ENCODE measurements around the gene TLR4. TPM values are rescaled to one million over a fixed set of nuclear protein-coding genes. Genes with fewer than 3 reads are reported as not detected.

Gene TLR4
- total RNA-seq, 1 donor from 2014 or later: 9.1 TPM

GRCh38 chr9:117679416-117679815 is 24.8 kb upstream of the TLR4 start:
- Mint-ChIP-seq H3K4me3 (ENCODE audit: unreplicated experiment) (no peak overlapping the region), H3K36me3 (ENCODE audit: low read depth, unreplicated experiment) (no peaks in the 10 kb centered on the region), H3K9me3 (ENCODE audit: unreplicated experiment) (peaks cover 3% of the 10 kb centered on the region), H3K27me3 (ENCODE audit: low read depth, unreplicated experiment) (no peaks in the 10 kb centered on the region), H3K4me1 (ENCODE audit: low read depth, unreplicated experiment) (peaks cover 2% of the 10 kb centered on the region), H3K27ac (ENCODE audit: unreplicated experiment) (no peak overlapping the region)
- peak overlapping the region; percentile 13 for H3K27ac ChIP-seq (ENCODE audit: low read depth, low read length)
- no peaks in the 10 kb centered on the region for H4K20me1 ChIP-seq (ENCODE audit: insufficient read depth, low read length)
- no peaks in the 10 kb centered on the region for H3K9me3 ChIP-seq (ENCODE audit: insufficient read depth, low read depth, low read length)
- H3K9ac ChIP-seq (ENCODE audit: low read length): no peak overlapping the region
- H3K36me3 ChIP-seq (ENCODE audit: insufficient read depth, low read length): no peaks in the 10 kb centered on the region
- H3K79me2 ChIP-seq (ENCODE audit: insufficient read depth, low read length): no peaks in the 10 kb centered on the region
- H3K4me1 ChIP-seq (ENCODE audit: insufficient read depth, low read length): peaks cover 4% of the 10 kb centered on the region
- H3K4me2 ChIP-seq (ENCODE audit: low read length): peak overlapping the region; percentile 26
- H3K27me3 ChIP-seq (ENCODE audit: insufficient read depth, low read length): no peaks in the 10 kb centered on the region
- DNase-seq (ENCODE audit: low read depth): no peak
- no peak overlapping the region for H2AFZ ChIP-seq (ENCODE audit: low read depth, low read length)
- no peak for TF ChIP-seq EZH2 (IDR thresholded peaks at IDR 0.05; ENCODE audit: insufficient read depth, low read length)
- TF ChIP-seq CTCF (IDR thresholded peaks at IDR 0.05; ENCODE audit: insufficient read depth, low read depth, low read length): no peak
- FAIRE-seq: no peak
- H3K4me3 ChIP-seq (ENCODE audit: insufficient read depth, low read depth, low read length): no peak overlapping the region

DNA sequence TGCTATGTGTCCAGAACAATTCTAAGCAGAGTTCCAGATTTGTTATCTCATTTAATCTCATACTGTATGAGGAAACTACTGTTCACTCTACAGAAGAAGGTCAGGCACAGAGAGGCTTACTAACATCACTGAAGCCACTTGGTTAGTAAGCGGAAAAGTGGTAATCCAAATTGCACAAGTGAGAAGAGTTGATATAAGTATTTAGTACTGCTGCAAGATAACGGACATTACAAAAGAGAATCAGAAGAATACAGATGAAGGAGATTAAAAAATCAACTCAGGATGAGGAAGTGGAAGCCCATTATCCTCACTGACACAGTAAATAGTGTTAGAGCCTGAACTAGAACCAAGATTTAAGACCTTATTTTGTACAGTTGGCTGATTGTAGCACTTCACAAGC is 22.3 kb upstream of the TLR4 start:
- H3K4me3 ChIP-seq (ENCODE audit: insufficient read depth, low read depth, low read length): no peak overlapping the region
- no peak for FAIRE-seq
- H3K4me1 ChIP-seq (ENCODE audit: insufficient read depth, low read length): peaks cover 4% of the 10 kb centered on the region
- Mint-ChIP-seq H3K4me1 (ENCODE audit: low read depth, unreplicated experiment) (peaks cover 2% of the 10 kb centered on the region), H3K9me3 (ENCODE audit: unreplicated experiment) (no peaks in the 10 kb centered on the region), H3K36me3 (ENCODE audit: low read depth, unreplicated experiment) (no peaks in the 10 kb centered on the region), H3K27ac (ENCODE audit: unreplicated experiment) (no peak overlapping the region), H3K27me3 (ENCODE audit: low read depth, unreplicated experiment) (peaks cover 2% of the 10 kb centered on the region), H3K4me3 (ENCODE audit: unreplicated experiment) (no peak overlapping the region)
- TF ChIP-seq CTCF (IDR thresholded peaks at IDR 0.05; ENCODE audit: insufficient read depth, low read depth, low read length) (no peak), EZH2 (IDR thresholded peaks at IDR 0.05; ENCODE audit: insufficient read depth, low read length) (no peak)
- H3K4me2 ChIP-seq (ENCODE audit: low read length): no peak overlapping the region
- H3K9ac ChIP-seq (ENCODE audit: low read length): no peak overlapping the region
- H3K9me3 ChIP-seq (ENCODE audit: insufficient read depth, low read depth, low read length): no peaks in the 10 kb centered on the region
- no peaks in the 10 kb centered on the region for H4K20me1 ChIP-seq (ENCODE audit: insufficient read depth, low read length)
- DNase-seq (ENCODE audit: low read depth): no peak
- H3K79me2 ChIP-seq (ENCODE audit: insufficient read depth, low read length): no peaks in the 10 kb centered on the region
- no peak overlapping the region for H2AFZ ChIP-seq (ENCODE audit: low read depth, low read length)
- H3K27me3 ChIP-seq (ENCODE audit: insufficient read depth, low read length): no peaks in the 10 kb centered on the region
- H3K27ac ChIP-seq (ENCODE audit: low read depth, low read length): no peak overlapping the region
- H3K36me3 ChIP-seq (ENCODE audit: insufficient read depth, low read length): no peaks in the 10 kb centered on the region

DNA sequence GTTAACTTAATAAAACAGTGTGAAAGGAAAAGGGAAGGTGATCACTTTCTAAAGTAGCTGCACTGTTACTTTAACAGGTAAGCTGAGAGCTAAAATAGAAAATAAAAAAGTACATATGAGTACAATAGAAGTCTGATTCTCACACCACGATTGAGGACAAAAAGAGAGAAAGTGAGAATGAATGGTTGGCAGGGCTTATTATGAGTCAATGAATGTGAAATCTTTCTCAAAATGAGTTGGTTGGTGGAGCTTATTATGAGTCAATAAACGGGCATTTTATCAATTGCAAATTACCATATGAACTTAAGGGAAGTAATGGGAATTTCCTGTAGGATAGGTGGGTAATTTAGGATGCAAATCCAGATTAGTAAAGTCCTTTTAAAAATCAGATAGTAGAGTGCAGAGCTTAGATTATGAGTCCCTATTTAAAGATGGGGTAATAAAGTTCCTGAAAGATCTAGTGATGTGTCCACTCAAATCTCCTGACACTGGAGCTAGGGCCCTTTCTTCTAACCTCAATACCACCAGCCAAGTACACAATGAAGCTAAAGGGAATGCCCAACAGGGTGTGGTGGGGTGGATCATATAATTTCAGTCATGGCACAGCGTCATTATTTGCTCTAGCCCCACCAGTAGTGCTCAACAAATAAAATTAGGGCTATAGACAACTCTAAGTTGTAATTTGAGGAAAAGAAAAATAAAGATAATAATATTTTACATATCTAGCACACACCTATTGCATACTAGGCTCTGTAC is 21.1 kb upstream of the TLR4 start:
- H3K79me2 ChIP-seq (ENCODE audit: insufficient read depth, low read length): no peaks in the 10 kb centered on the region
- H2AFZ ChIP-seq (ENCODE audit: low read depth, low read length): no peak overlapping the region

More for the DNA sequence above, 21.1 kb upstream of the TLR4 start:
- Mint-ChIP-seq H3K9me3 (ENCODE audit: unreplicated experiment) (peaks cover under 1% of the 10 kb centered on the region), H3K4me1 (ENCODE audit: low read depth, unreplicated experiment) (peaks cover 2% of the 10 kb centered on the region), H3K36me3 (ENCODE audit: low read depth, unreplicated experiment) (no peaks in the 10 kb centered on the region), H3K4me3 (ENCODE audit: unreplicated experiment) (no peak overlapping the region), H3K27me3 (ENCODE audit: low read depth, unreplicated experiment) (peaks cover 2% of the 10 kb centered on the region), H3K27ac (ENCODE audit: unreplicated experiment) (no peak overlapping the region)
- Histone ChIP-seq H3K4me3 (ENCODE audit: insufficient read depth, low read depth, low read length) (no peak overlapping the region), H3K9ac (ENCODE audit: low read length) (no peak overlapping the region), H3K36me3 (ENCODE audit: insufficient read depth, low read length) (no peaks in the 10 kb centered on the region), H3K27ac (ENCODE audit: low read depth, low read length) (no peak overlapping the region), H3K27me3 (ENCODE audit: insufficient read depth, low read length) (no peaks in the 10 kb centered on the region), H3K9me3 (ENCODE audit: insufficient read depth, low read depth, low read length) (no peaks in the 10 kb centered on the region), H3K4me2 (ENCODE audit: low read length) (peak overlapping the region; percentile 39), H4K20me1 (ENCODE audit: insufficient read depth, low read length) (no peaks in the 10 kb centered on the region), H3K4me1 (ENCODE audit: insufficient read depth, low read length) (peaks cover 4% of the 10 kb centered on the region)
- FAIRE-seq (no peak), DNase-seq (ENCODE audit: low read depth) (peak; percentile 50)
- TF ChIP-seq CTCF (IDR thresholded peaks at IDR 0.05; ENCODE audit: insufficient read depth, low read depth, low read length): no peak
- TF ChIP-seq EZH2 (IDR thresholded peaks at IDR 0.05; ENCODE audit: insufficient read depth, low read length): no peak
